HG03196 (cell line): ENCODE results near the gene OR10G3.
"Not testable (repeated sequence)": the region's sequence is repeated elsewhere in the genome, so short reads cannot be mapped to it uniquely, and the experiment has no call there.

ENCODE experiments used
- ATAC-seq: cut with Tn5 transposase; IDR thresholded peaks from one replicate; pipeline ENCODE4 v1.9.1; 2021; ENCODE audit not compliant: unreplicated experiment

Gene OR10G3

DNA sequence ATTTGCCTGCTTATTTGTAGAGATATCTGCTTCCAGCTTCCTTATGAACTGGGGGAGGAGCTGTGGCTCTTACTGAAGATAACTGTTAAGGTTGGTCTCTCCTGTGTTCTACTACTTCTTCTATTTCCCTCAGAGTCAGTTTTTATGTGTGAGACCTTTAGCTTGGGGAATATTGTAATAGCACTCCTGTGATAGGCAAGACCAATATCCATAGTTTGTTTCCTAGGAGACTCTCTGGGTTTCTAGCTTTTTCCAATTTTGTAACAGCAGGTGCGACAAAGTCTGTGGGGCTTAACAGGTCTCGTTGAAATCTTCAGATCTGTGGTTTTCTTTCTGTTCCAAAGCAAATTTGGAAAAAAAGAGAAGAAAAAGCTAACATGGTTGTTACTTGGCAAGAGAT is at the start of gene OR10G3:
OR10G3 (minus strand) TSS at position 101 of the 400 bp plus-strand sequence. CDS start 9,332 bp downstream, outside the sequence.
- ATAC-seq, result no peak

- no peak for ATAC-seq
These were observed 46.8 kb upstream of the OR10G3 start for GRCh38 chr14:21626491-21627230.

DNA sequence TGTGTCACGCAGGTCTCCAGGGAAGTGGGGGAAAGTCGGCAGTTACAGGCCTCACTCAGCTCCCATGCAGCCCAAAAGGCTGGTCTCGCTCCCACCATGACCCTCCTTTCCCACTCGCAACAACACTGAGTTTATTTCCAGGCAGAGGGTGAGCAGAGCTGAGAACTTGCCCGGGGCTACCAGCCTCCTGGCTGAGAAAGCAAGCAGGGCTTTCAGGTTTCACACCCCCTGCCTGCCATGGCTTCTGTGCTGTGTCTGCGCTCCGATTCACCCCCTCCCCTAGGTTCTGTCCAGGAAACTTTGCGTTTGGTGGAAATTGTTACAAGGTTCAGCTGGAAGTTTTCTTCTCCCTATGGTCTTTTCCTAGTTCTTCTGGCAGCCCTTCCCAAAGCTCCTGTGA is 37.7 kb upstream of the OR10G3 start:
- ATAC-seq, result no peak

DNA sequence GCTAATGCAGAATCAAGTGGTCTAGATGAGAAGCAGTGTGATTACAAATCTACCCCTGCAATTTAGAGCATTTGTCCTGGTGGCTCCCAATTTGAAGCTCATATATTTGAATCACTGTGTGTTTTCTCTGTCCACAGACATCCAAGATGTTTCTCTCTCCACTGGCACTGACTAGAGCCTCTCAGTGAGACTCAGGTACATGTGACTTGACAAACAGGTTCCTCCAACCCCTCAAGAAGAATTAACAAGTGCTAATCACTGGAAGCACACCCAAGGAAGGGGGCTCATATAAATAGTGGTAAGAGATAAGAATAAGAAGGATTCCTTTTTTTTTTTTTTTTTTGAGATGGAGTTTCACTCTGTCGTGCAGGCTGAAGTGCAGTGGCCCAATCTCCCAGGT is 34.4 kb upstream of the OR10G3 start:
- ATAC-seq, result no peak

- ATAC-seq, result no peak
These were observed 32.4 kb upstream of the OR10G3 start for GRCh38 chr14:21612324-21612723.

DNA sequence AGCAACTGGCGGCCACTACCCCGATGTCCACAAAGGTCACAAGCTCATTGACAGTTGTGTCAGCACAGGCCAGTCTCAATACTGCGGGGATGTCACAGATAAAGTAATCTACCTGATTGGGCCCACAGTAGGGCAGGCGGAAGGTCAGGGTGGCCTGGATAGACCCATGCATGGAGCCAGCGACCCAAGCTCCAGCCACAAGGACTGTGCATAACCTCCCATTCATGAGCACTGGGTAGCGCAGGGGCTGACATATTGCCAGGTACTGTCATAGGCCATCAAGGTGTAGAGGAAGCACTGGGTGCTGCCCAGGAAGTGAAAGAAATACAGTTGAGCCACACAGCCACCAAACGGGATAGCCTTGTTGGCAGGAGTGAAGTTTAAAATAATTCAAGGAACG is 22.3 kb upstream of the OR10G3 start:
- not testable (repeated sequence) for ATAC-seq

DNA sequence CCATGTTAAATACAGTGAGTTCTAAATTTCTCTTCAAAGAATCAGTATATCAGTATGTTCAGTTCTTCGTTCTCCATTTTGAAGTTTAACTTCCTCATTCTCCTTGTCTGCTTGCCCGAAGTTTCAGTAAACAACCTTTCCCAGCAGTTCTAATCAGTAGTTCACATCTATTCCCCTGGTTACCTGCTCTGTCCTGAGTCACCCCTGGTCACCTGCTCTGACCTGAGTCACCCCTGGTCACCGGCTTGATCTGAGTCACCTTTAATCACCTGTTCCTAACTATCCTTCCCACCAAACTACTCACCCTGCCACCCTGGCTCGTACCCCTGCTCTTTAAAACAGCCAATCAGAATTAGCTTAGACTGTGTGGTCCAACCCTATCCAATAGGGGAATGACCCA is 9.4 kb upstream of the OR10G3 start:
- ATAC-seq, result no peak

GRCh38 chr14:21575661-21576060 is 4.2 kb downstream of the OR10G3 start:
- no peak for ATAC-seq

DNA sequence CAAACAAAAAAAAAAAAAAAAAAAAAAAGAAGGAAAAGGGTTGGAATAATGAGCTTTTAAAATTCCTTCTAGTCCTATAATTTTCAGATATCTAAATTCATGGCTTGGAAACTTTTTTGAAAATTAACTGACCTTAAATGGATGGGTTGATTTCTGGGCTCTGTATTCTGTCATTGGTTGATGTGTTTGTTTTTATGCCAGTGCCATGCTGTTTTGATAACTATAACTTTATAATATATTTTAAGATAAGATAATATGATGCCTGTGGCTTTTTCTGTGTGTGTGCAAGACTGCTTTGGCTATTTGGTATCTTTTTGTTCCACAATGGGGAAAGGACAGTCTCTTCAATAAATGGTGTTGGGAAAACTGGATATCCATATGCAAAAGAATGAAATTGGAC is 7.3 kb downstream of the OR10G3 start:
- no peak for ATAC-seq

DNA sequence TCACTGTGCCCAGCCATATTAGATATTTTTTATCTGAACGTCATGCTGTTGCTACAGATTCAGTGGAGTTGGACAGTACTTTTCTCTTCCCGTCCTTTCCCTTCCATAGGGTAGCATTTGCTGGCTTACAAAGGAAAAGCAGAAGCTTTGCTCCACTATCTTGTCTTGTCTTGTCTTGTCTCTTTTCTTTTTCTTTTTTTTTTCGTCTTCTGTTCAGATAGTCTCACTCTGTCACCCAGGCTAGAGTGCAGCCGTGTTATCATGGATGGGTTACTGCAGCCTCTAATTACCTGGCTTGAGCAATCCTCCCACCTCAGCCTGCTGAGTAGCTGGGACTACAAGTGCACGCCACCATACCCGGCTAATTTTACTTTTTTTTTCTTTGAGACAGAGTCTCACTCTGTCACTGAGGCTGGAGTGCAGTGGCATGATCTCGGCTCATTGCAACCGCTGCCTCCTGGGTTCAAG is 21.1 kb downstream of the OR10G3 start:
- ATAC-seq, result no peak

DNA sequence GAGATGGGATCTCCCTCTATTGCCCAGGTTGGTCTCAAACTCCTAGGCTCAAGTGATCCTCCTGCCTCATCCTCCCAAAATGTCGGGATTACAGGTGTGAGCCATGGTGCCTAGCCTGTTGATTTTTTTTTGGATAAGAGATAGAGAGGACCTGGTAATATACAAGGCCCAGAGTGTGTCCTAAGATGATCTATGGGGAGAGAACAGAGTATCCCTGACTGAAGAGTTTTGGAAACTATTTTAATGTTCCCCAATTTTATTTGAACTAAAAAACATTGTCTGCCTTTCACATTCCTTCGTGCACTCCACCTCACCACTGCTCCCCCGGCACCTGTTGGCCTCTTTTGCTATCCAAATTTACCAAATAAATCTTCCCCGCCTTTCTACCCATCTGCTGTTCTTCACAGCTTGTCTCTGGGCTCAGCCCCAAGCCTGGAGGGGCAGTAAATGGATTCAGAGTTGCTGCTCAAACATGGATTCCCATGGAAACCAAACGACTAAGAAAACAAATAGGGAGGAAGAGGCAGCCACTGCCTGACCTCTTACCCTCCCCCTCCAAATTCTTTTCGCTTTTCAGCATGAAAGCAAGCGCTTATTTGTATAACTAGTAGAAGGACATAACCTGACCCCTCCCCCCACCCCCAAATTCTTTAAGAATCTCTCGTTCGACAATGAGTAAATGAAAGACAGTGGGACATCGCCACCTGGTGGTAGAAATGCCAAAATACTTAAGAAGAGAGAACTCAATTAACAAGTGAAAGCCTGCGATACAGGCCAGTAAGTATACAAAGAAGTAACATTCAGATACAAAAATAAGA is 22.6 kb downstream of the OR10G3 start:
- no peak for ATAC-seq

- no peak for ATAC-seq
These were observed 23.3 kb downstream of the OR10G3 start for GRCh38 chr14:21556378-21557083.

DNA sequence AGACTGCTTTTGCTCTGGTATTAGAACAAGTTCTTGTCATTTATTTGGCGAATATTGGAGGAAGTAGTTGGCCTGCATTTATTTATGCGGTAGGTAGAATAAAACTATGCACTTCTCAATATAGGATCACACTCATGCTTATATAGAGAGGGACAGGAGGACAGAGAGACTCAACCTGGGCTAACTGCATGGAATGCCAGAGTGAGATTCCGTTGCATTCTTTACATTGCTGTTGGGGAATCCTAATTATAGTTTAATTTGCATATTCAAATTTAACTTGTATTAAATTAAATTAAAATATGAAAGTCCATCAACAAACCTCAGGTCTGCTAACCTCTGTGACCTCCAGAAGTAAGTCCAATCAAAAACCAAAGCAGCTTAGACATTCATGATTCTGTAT is 26.6 kb downstream of the OR10G3 start:
- ATAC-seq, result no peak

GRCh38 chr14:21544588-21544987 is 35.3 kb downstream of the OR10G3 start:
- not testable (repeated sequence) for ATAC-seq

GRCh38 chr14:21543963-21544362 is 35.9 kb downstream of the OR10G3 start:
- no peak for ATAC-seq

DNA sequence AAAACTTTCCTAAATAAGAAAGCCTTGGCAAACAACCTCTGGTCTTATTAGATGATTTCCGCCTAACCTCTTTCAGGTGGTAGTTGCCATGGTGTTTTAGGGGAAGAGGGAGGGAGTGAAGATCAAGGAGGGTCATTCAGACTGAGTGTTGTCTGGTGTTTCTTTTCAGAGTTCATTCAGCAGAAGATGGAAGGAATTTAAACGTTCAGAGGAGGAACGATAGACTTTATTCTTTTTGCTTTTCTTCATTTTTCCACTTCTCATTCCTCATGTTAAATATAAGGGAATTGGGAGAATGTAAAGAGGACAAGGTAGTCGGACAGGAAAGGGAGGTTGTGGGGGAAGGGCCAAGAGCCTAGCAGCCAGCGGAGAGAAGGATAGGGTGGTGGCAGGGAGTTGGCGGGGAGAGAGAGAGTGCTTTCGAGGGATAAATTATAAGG is 36.3 kb downstream of the OR10G3 start:
- no peak for ATAC-seq

GRCh38 chr14:21541413-21542074 is 38.3 kb downstream of the OR10G3 start:
- no peak for ATAC-seq

- no peak for ATAC-seq
These were observed 40.5 kb downstream of the OR10G3 start for GRCh38 chr14:21539189-21539940.

- no peak for ATAC-seq
These were observed 42.8 kb downstream of the OR10G3 start for GRCh38 chr14:21537090-21537424.

GRCh38 chr14:21536418-21537089 is 43.3 kb downstream of the OR10G3 start:
- ATAC-seq, result no peak
